HG03159 (cell line): ENCODE results near the gene AK5.
A peak's percentile ranks its signal among the peaks of the same experiment; 100 is the strongest.

ENCODE experiments used
- ATAC-seq: cut with Tn5 transposase; IDR thresholded peaks from one replicate; pipeline ENCODE4 v1.9.1; 2021; ENCODE audit warnings: mild to moderate bottlenecking, moderate library complexity; ENCODE audit not compliant: unreplicated experiment

The AK5 gene

DNA sequence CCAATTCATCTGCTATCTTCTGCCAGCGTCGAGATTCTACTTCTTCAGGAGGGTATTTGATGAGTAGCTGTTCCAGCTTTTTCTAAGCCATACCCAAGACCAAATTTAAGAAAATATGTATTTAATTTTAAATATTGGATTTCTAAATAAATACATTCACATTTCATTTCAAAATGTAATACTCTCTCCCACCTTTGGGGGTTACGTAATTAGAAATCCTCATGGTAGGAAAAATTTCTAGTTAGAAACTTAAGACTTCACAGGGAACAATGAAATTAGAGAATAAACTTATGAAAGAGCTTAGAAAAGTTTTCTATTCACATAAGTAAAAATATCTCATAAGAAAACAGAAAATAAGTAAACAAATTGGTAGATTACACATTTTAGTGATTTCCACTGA is 297.7 kb downstream of the AK5 start:
- no peak for ATAC-seq

DNA sequence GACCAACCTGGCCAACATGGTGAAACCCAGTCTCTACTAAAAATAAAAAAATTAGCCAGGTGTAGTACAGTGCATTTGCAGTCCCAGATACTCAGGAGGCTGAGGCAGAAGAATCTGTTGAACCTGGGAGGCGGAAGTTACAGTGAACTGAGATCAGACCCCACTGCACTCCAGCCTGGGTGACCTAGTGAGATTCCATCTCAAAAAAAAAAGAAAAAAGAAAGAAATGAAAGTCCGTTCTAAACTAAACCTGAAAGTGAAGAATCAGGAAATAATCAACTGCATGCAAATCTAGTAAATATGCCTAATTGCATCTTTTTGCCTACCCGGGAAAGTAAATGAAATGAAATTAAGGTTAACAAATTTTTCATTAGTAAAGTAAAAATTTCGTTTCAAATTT is 301.1 kb downstream of the AK5 start:
- no peak for ATAC-seq

- ATAC-seq: peak; percentile 44
These were observed 301.7 kb downstream of the AK5 start for GRCh38 chr1:77583483-77583882.

- no peak for ATAC-seq
These were observed 303.1 kb downstream of the AK5 start for GRCh38 chr1:77584884-77585283.

DNA sequence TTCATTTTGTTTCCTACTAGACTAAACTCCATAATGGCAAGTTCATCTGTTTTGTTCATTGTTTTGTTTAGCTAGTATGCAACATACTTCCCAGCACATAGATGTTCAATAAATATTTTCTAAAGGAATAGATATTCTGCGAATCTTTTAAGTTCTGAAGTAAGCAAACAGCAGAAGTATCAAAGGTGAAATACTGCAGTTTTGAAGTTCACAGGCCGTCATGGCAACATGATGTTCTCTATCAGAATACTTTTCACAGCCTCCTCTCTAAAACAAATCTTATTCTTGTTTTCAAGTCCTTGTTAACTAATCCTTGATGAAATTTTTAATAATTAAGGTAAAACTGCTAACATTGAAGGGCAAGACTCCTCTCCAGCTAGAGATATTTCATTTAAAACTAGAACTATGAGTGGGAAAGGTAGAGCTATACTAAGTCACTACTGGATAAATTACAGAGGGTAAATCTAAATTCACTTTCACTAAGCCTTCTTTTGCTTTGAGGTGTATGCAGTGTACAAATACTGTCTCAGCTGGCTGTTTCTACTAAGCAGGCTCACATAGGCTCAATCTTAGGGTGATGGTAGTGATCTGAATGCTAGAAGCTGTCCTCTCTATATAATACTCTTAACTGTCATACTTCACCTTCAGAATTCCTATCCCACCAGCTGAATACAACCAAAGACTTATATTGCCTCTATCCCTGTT is 303.9 kb downstream of the AK5 start:
- ATAC-seq: no peak

GRCh38 chr1:77589231-77589630 is 307.4 kb downstream of the AK5 start:
- ATAC-seq: no peak

- ATAC-seq: no peak
These were observed 308.8 kb downstream of the AK5 start for GRCh38 chr1:77590651-77591050.

GRCh38 chr1:77592906-77593305 is 311.1 kb downstream of the AK5 start:
- no peak for ATAC-seq

DNA sequence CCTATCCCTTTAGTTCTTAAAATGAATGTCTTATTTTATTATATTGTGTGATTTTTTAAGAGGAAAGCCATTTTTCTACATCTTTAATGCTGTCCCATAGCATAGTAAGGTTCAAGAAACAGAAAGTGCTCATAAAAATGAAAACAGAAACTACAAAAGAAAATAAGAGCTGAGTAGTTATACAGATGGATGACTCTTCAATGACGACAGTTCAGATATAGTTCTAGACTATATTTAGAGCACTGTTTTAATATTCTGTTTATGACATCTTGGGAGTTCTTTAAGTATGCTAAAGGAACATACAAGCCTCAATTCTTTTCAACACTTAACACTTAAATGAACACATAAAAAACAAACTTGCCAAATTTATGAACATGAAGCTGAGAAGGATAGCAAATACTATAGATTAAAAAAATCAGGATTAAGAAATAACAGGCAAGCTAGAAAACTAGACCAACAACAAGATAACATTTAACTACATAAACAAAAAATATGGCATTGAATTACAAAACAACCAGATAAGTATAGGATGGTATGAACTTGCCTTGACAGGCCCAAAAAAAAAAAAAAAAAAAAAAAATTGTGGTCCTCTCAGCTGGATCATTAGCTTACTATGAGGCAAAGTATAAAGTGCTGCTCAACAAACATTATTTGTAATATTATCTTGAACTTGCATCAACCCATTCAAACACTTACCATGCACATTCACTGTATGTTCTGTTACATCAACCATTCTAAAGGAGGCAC is 312.7 kb downstream of the AK5 start:
- ATAC-seq: peak; percentile 87

GRCh38 chr1:77597310-77597709 is 315.5 kb downstream of the AK5 start:
- ATAC-seq: no peak

DNA sequence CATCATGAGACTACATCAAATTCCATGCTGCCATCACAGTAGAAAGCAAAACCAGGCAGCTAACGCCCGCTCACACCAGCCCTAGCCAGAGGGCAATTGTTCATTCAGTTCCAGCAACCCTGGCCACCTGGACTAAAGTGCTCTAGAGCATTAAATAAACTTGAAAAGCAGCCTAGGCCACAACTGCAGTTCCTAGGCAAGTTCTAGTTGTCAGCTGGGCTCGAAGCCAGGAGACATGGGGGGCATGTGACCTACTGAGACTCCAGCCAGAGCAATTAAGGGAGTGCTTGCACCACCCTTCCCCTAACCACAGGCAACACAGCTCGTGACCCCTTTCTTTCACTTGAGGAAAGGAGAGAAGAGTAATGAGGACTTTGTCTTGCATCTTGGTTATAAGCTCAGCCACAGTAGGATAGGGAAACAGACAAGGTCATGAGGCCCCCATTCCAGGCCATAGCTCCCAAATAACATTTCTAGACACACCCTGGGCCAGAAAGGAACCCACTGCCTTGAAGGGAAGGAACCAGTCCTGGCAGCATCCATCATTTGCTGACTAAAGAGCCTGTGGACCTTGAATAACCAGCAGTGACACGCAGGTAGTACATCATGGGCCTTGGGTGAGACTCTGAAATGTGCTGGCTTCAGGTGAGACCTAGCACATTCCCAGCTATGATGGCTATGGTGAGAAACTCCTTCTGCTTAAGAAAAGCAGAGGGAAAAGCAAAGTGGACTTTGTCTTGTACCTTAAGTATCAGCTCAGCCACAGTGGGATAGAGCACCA is 323.6 kb downstream of the AK5 start:
- no peak for ATAC-seq

GRCh38 chr1:77608893-77609292 is 327.1 kb downstream of the AK5 start:
- no peak for ATAC-seq
